H1 (cell line): Measurements from ENCODE around the gene HTR6. TPM values are rescaled to one million over a fixed set of nuclear protein-coding genes. Genes with fewer than 3 reads are reported as not detected.

Experiments
- CTCF ChIA-PET: fragments of 300-600 bp; sonication (Branson Sonifier 250); formaldehyde crosslinking; loops from one replicate; lab custom pipeline; 2021; ENCODE audit not compliant: partially characterized antibody; lab: Charles Lee
- POLR2A ChIA-PET: fragments of 300-600 bp; sonication (Branson Sonifier 250); formaldehyde crosslinking; loops from one replicate; lab custom pipeline; 2021; ENCODE audit warnings: inconsistent platforms; ENCODE audit not compliant: partially characterized antibody; lab: Charles Lee
- DNase-seq, 2 experiments: peaks; one replicate each; pipeline versions ENCODE4 v3.0.0 to v3.0.0-alpha.2; 2010 to 2022; ENCODE audit warnings: low spot score in 2 of 2, low read depth in 1 of 2, mixed read lengths in 1 of 2
- FAIRE-seq: peaks from 2 replicates; lab custom pipeline; 2011; peaks lifted over from hg19 to GRCh38; lab: Jason Lieb, UNC
- H2AFZ ChIP-seq: 2 replicates; pipeline ENCODE4 v1.8.1; 2012; ENCODE audit warnings: low read length, inconsistent platforms
- H2AK5ac ChIP-seq: 2 replicates; pipeline ENCODE4 v1.6.1; 2013; ENCODE audit warnings: low read depth, low read length
- H2BK120ac ChIP-seq: replicated peaks from 2 replicates; pipeline ENCODE3; 2013; ENCODE audit warnings: low read depth, low read length, inconsistent platforms
- H2BK12ac ChIP-seq: 2 replicates; pipeline ENCODE4 v1.6.1; 2013; ENCODE audit warnings: low read depth, low read length
- H2BK15ac ChIP-seq: 2 replicates; pipeline ENCODE4 v1.6.1; 2013; ENCODE audit warnings: low read length
- H2BK20ac ChIP-seq: 2 replicates; pipeline ENCODE4 v1.6.1; 2013; ENCODE audit warnings: low read length
- H2BK5ac ChIP-seq: 2 replicates; pipeline ENCODE4 v1.6.1; 2013; ENCODE audit warnings: low read depth, low read length
- H3K14ac ChIP-seq: 2 replicates; pipeline ENCODE4 v1.6.1; 2013; ENCODE audit warnings: inconsistent platforms; ENCODE audit not compliant: insufficient read length
- H3K18ac ChIP-seq: 2 replicates; pipeline ENCODE4 v1.6.1; 2013; ENCODE audit warnings: low read length; ENCODE audit errors: extremely low read depth
- H3K23ac ChIP-seq: 2 replicates; pipeline ENCODE4 v1.6.1; 2013; ENCODE audit warnings: inconsistent platforms; ENCODE audit not compliant: insufficient read length
- H3K23me2 ChIP-seq: 2 replicates; pipeline ENCODE4 v1.6.1; 2013; ENCODE audit warnings: low read depth, low read length
- H3K27ac ChIP-seq: 2 replicates; pipeline ENCODE4 v1.6.1; 2011; ENCODE audit warnings: low read depth, low read length, inconsistent platforms
- H3K27me3 ChIP-seq, 4 experiments: replicated peaks in 1 of 4; 1 replicate in 1 of 4; 2 replicates in 3 of 4; pipeline versions ENCODE4 v1.6.1 to v1.8.1; 2011 to 2013; ENCODE audit warnings: low read length in 3 of 4, mild to moderate bottlenecking in 3 of 4, inconsistent platforms in 2 of 4, mixed read lengths in 2 of 4, moderate library complexity in 1 of 4; ENCODE audit not compliant: control insufficient read depth in 3 of 4, insufficient read depth in 3 of 4; ENCODE audit errors: extremely low read depth in 1 of 4
- H3K36me3 ChIP-seq, 4 experiments: 2 replicates each; pipeline versions ENCODE4 v1.6.1 to v1.8.1; 2011 to 2013; ENCODE audit warnings: mild to moderate bottlenecking in 4 of 4, low read length in 3 of 4, moderate library complexity in 2 of 4, control low read depth in 1 of 4, inconsistent platforms in 1 of 4; ENCODE audit not compliant: insufficient read depth in 4 of 4, control insufficient read depth in 2 of 4
- H3K4ac ChIP-seq: replicated peaks from 2 replicates; pipeline ENCODE3; 2013; ENCODE audit warnings: low read length, low read depth, mixed read lengths, inconsistent platforms; ENCODE audit not compliant: insufficient read length
- H3K4me1 ChIP-seq, 4 experiments: replicated peaks in 1 of 4; 1 replicate in 1 of 4; 2 replicates in 3 of 4; pipeline versions ENCODE4 v1.6.1 to v1.8.1; 2011 to 2013; ENCODE audit warnings: low read length in 3 of 4, inconsistent platforms in 2 of 4, mixed read lengths in 1 of 4; ENCODE audit not compliant: insufficient read depth in 4 of 4, control insufficient read depth in 3 of 4
- H3K4me2 ChIP-seq, 2 experiments: 2 replicates each; pipeline versions ENCODE4 v1.6.1 to v1.8.1; 2011 to 2013; ENCODE audit warnings: low read depth in 2 of 2, low read length in 2 of 2, control low read depth in 1 of 2, inconsistent platforms in 1 of 2, mild to moderate bottlenecking in 1 of 2; ENCODE audit not compliant: insufficient read depth in 1 of 2
- H3K4me3 ChIP-seq, 4 experiments: fragments of 200-600, 300-600 bp in 1 of 4; sonication (generic), shearing (Covaris generic), sonication (Bioruptor Twin) in 1 of 4; 2 replicates each; pipeline versions ENCODE4 v1.5.1 to v1.8.1; 2011 to 2016; ENCODE audit warnings: low read length in 4 of 4, low read depth in 3 of 4, control low read depth in 2 of 4, inconsistent platforms in 2 of 4, mild to moderate bottlenecking in 2 of 4, mixed read lengths in 1 of 4, moderate library complexity in 1 of 4; ENCODE audit not compliant: insufficient read depth in 2 of 4; ENCODE audit errors: extremely low read depth in 1 of 4
- H3K56ac ChIP-seq: replicated peaks from 2 replicates; pipeline ENCODE3; 2013; ENCODE audit warnings: low read depth, mild to moderate bottlenecking, mixed read lengths, low read length, inconsistent platforms; ENCODE audit not compliant: insufficient read length
- H3K79me1 ChIP-seq: 2 replicates; pipeline ENCODE4 v1.6.1; 2013; ENCODE audit warnings: low read depth, low read length, control low read depth
- H3K79me2 ChIP-seq, 2 experiments: 2 replicates each; pipeline versions ENCODE4 v1.6.1 to v1.8.1; 2012 to 2013; ENCODE audit warnings: low read length in 2 of 2, mild to moderate bottlenecking in 2 of 2, inconsistent platforms in 1 of 2; ENCODE audit not compliant: insufficient read depth in 2 of 2, control insufficient read depth in 1 of 2
- H3K9ac ChIP-seq, 4 experiments: replicated peaks in 1 of 4; 1 replicate in 1 of 4; 2 replicates in 3 of 4; pipeline versions ENCODE4 v1.6.1 to v1.8.1; 2011 to 2013; ENCODE audit warnings: low read depth in 3 of 4, low read length in 3 of 4, control low read depth in 2 of 4, mild to moderate bottlenecking in 2 of 4, moderate library complexity in 2 of 4, inconsistent platforms in 1 of 4; ENCODE audit errors: extremely low read depth in 1 of 4
- H3K9me3 ChIP-seq, 2 experiments: 2 replicates each; pipeline versions ENCODE4 v1.6.1 to v1.8.1; 2012 to 2013; ENCODE audit warnings: mild to moderate bottlenecking in 2 of 2, moderate library complexity in 2 of 2, control low read depth in 1 of 2, inconsistent platforms in 1 of 2, low read depth in 1 of 2, low read length in 1 of 2, mixed read lengths in 1 of 2; ENCODE audit not compliant: insufficient read depth in 2 of 2
- H4K20me1 ChIP-seq, 2 experiments: replicated peaks in 1 of 2; 2 replicates each; pipeline versions ENCODE3 to v1.8.1; 2011 to 2013; ENCODE audit warnings: inconsistent platforms in 2 of 2, low read length in 2 of 2, mild to moderate bottlenecking in 1 of 2; ENCODE audit not compliant: insufficient read depth in 2 of 2, control insufficient read depth in 1 of 2
- H4K5ac ChIP-seq: 2 replicates; pipeline ENCODE4 v1.6.1; 2013; ENCODE audit warnings: low read length, low read depth, mixed read lengths, inconsistent platforms; ENCODE audit not compliant: insufficient read length
- H4K8ac ChIP-seq: 2 replicates; pipeline ENCODE4 v1.8.0; 2013; ENCODE audit warnings: mild to moderate bottlenecking, moderate library complexity, low read length, inconsistent platforms; ENCODE audit not compliant: insufficient read depth; ENCODE audit errors: extremely low read depth
- H4K91ac ChIP-seq: replicated peaks from 2 replicates; pipeline ENCODE3; 2013; ENCODE audit warnings: low read length, mixed read lengths, inconsistent platforms; ENCODE audit not compliant: insufficient read length
- KDM4A ChIP-seq: IDR thresholded peaks from one replicate; pipeline ENCODE4 v1.7.1; 2012; ENCODE audit warnings: low read depth, mild to moderate bottlenecking, moderate library complexity, low read length, inconsistent platforms; ENCODE audit not compliant: severe bottlenecking
- SIN3A ChIP-seq, 2 experiments: IDR thresholded peaks in 1 of 2; conservative IDR thresholded peaks in 1 of 2; 2 replicates each; pipeline ENCODE4 v1.6.1; 2011 to 2012; ENCODE audit warnings: low read length in 2 of 2, improper control_type of control experiment in 1 of 2, low read depth in 1 of 2, mild to moderate bottlenecking in 1 of 2
- WGBS, 2 experiments: shearing (Covaris generic) in 1 of 2; methylation state at CpG; one replicate each; pipeline versions ENCODE4 v1.1.6 to v1.1.7; 2013 to 2015; ENCODE audit warnings: low lambda C conversion rate in 2 of 2, mixed read lengths in 2 of 2, inconsistent platforms in 1 of 2, low coverage in 1 of 2, missing lambda C conversion rate in 1 of 2; ENCODE audit not compliant: insufficient replicate concordance in 2 of 2, insufficient coverage in 1 of 2, insufficient read length in 1 of 2; ENCODE audit errors: extremely low coverage in 1 of 2, missing lambda C conversion rate in 1 of 2; 5-methylcytosine and 5-hydroxymethylcytosine counted together
- polyA plus RNA-seq, 7 experiments: library from polyadenylated mRNA; depleted of rRNA in 3 of 7; stranded (reverse) in 5 of 7; unstranded in 2 of 7; fragments of >200 nt in 5 of 7; fragments of 200-250 nt in 2 of 7; gene quantifications; 1 replicate in 5 of 7; 2 replicates in 1 of 7; 4 replicates in 1 of 7; pipeline versions ENCODE4 v1.2.1 to v1.2.3, GENCODE V29; 2011 to 2013; ENCODE audit warnings: missing spikeins in 2 of 7, mixed read lengths in 2 of 7
- total RNA-seq: library from RNA; stranded (reverse); fragmentation: NEBNext Ultra II Directional; extraction: Animal tissue kit (Norgen Biotek cat#: 25700); gene quantifications from 2 replicates; pipeline ENCODE4 v1.2.1, GENCODE V29; 2021

The HTR6 gene
- total and polyA plus RNA-seq, 2 of the 8 experiments (the other 6 are each of a cell fraction or from before 2014, with no cell fraction given), result 0.76 to 0.95 TPM

DNA sequence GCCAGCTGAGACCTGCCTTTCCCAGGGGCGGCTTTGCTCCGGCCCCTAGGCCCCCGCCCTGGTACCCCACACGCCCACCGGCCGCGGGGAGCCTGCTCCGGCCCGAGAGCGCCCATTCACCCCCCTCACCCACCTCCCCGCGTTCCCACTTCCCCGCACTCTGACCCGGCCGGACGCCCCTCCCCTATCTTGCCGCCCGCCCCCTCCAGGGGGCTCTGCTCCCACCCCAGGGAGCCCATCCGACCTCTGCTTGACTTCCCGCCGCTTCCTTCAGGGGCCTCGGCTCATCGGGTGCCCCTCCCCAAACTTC is 466 bp downstream of the HTR6 start:
- no peak overlapping the region for H3K18ac ChIP-seq
- no peaks in the 10 kb centered on the region for H3K9me3 ChIP-seq
- no peak overlapping the region for H2BK12ac ChIP-seq
- WGBS, 2 experiments, result no CpG with 5 or more reads among the region's 23 CpGs
- no peak overlapping the region for H4K5ac ChIP-seq
- no peak overlapping the region for H2BK15ac ChIP-seq
- H2AK5ac ChIP-seq, result no peak overlapping the region
- H3K23me2 ChIP-seq, result peaks cover 9% of the 10 kb centered on the region; the same call in 1 of the 2 replicates
- H3K4ac ChIP-seq, result no peak overlapping the region
- H3K4me1 ChIP-seq, result no peaks in the 10 kb centered on the region; a peak in 3 of 7 replicates
- H4K8ac ChIP-seq, result no peak overlapping the region
- H2AFZ ChIP-seq, result no peak overlapping the region
- H3K14ac ChIP-seq, result no peak overlapping the region
- H3K27me3 ChIP-seq, result peaks cover 28 to 50% (median 40%) of the 10 kb centered on the region in 4 experiments
- no peak overlapping the region for H3K9ac ChIP-seq
- H3K23ac ChIP-seq, result no peak overlapping the region
- no peak for FAIRE-seq
- CTCF ChIA-PET, result interaction anchor here (1.0 to 6.1 kb wide), 3 partner anchors 13 to 50 kb away, joined by 3 to 127 read pairs (median 24); no protein-coding TSS in a partner anchor
- no peak overlapping the region for H4K91ac ChIP-seq
- no peak overlapping the region for H3K27ac ChIP-seq
- peaks cover 0 to 4% of the 10 kb centered on the region in 2 experiments for H4K20me1 ChIP-seq
- H3K56ac ChIP-seq, result no peak overlapping the region
- peak overlapping the region; percentile 32 to 67 (median 42) for H3K4me3 ChIP-seq
- H2BK20ac ChIP-seq, result no peak overlapping the region
- no peak for TF ChIP-seq SIN3A (conservative IDR thresholded peaks at IDR 0.05 in 1 of 2, IDR thresholded peaks at IDR 0.05 in 1 of 2; ENCODE audit: low read depth in 1 of 2, low read length in 2 of 2)
- peak; percentile 36 for TF ChIP-seq KDM4A
- TF ChIP-seq, all 59 proteins: peak for 1
- POLR2A ChIA-PET, result no interaction called here
- no peaks in the 10 kb centered on the region; a peak in 1 of 8 replicates for H3K36me3 ChIP-seq
- H2BK120ac ChIP-seq, result no peak overlapping the region
- H3K79me1 ChIP-seq, result no peaks in the 10 kb centered on the region; the same call in 1 of the 2 replicates
- H3K79me2 ChIP-seq, result no peaks in the 10 kb centered on the region
- no peak for DNase-seq
- peak overlapping the region; percentile 62 to 77 for H3K4me2 ChIP-seq
- H2BK5ac ChIP-seq, result no peak overlapping the region
